HG03565 (cell line): ENCODE measurements around the gene USP20.

ENCODE experiments used
- ATAC-seq: cut with Tn5 transposase; IDR thresholded peaks from one replicate; pipeline ENCODE4 v1.9.1; 2021; ENCODE audit warnings: mild to moderate bottlenecking, moderate library complexity; ENCODE audit not compliant: unreplicated experiment

Gene USP20

GRCh38 chr9:129873563-129874190 is 38.4 kb downstream of the USP20 start:
- no peak for ATAC-seq

GRCh38 chr9:129874261-129875101 is 39.2 kb downstream of the USP20 start:
- ATAC-seq = no peak

GRCh38 chr9:129875181-129875611 is 39.9 kb downstream of the USP20 start:
- ATAC-seq = no peak

- ATAC-seq = no peak
Observed at GRCh38 chr9:129875687-129876395, 40.6 kb downstream of the USP20 start.

- ATAC-seq = no peak
Observed at GRCh38 chr9:129876815-129877214, 41.6 kb downstream of the USP20 start.

GRCh38 chr9:129878291-129878690 is 43.0 kb downstream of the USP20 start:
- no peak for ATAC-seq

- no peak for ATAC-seq
Observed at GRCh38 chr9:129879103-129879699, 43.9 kb downstream of the USP20 start.

GRCh38 chr9:129879991-129880653 is 44.9 kb downstream of the USP20 start:
- no peak for ATAC-seq

- ATAC-seq = no peak
Observed at GRCh38 chr9:129880654-129881546, 45.6 kb downstream of the USP20 start.

GRCh38 chr9:129881547-129882324 is 46.5 kb downstream of the USP20 start:
- ATAC-seq = no peak

GRCh38 chr9:129884220-129885017 is 49.2 kb downstream of the USP20 start:
- peak; percentile 33 for ATAC-seq

- no peak for ATAC-seq
Observed at GRCh38 chr9:129885018-129885669, 49.9 kb downstream of the USP20 start.

- ATAC-seq = peak; percentile 17
Observed at GRCh38 chr9:129885670-129886106, 50.4 kb downstream of the USP20 start.

GRCh38 chr9:129886226-129887174 is 51.2 kb downstream of the USP20 start:
- no peak for ATAC-seq

GRCh38 chr9:129887334-129888292 is 52.4 kb downstream of the USP20 start:
- ATAC-seq = no peak
